Natural killer cell (primary cell): ENCODE results near the gene CLNK. TPM values are rescaled to one million over a fixed set of nuclear protein-coding genes. Genes with fewer than 3 reads are reported as not detected.

Experiments
- ATAC-seq, 3 donors: fragments of 150-1000 bp in 2 of 3; fragments of 200-7000 bp in 1 of 3; cut with Tn5 transposase; 1 replicate in 1 of 3; 2 replicates in 2 of 3; pipeline ENCODE4 v1.10.0; 2021; ENCODE audit warnings: mild to moderate bottlenecking in 2 of 3, moderate library complexity in 2 of 3
- DNase-seq, 2 donors: peaks; one replicate each; pipeline versions ENCODE4 v3.0.0 to v3.0.0-alpha.2; 2013 to 2021; ENCODE audit warnings: mixed read lengths in 1 of 2
- H3K27ac ChIP-seq: one replicate; pipeline ENCODE4 v1.5.1; 2013; ENCODE audit warnings: mild to moderate bottlenecking, low read length
- H3K27me3 ChIP-seq: one replicate; pipeline ENCODE4 v1.6.1; 2013; ENCODE audit warnings: low read length; ENCODE audit not compliant: control insufficient read depth, insufficient read depth
- H3K36me3 ChIP-seq: one replicate; pipeline ENCODE4 v1.6.1; 2013; ENCODE audit warnings: low read length; ENCODE audit not compliant: control insufficient read depth, insufficient read depth
- H3K4me1 ChIP-seq: one replicate; pipeline ENCODE4 v1.6.1; 2013; ENCODE audit warnings: low read length; ENCODE audit not compliant: control insufficient read depth, insufficient read depth
- H3K4me3 ChIP-seq: one replicate; pipeline ENCODE4 v1.5.1; 2013; ENCODE audit warnings: low read length
- H3K9me3 ChIP-seq: one replicate; pipeline ENCODE4 v1.6.1; 2013; ENCODE audit warnings: low read length; ENCODE audit not compliant: control insufficient read depth, insufficient read depth
- H3K27ac Mint-ChIP-seq, 2 donors: one replicate each; pipeline ENCODE4 v1.8.0; 2022; ENCODE audit warnings: mild to moderate bottlenecking in 2 of 2, mixed read lengths in 2 of 2, moderate library complexity in 1 of 2
- H3K27me3 Mint-ChIP-seq, 2 donors: one replicate each; pipeline ENCODE4 v1.8.0; 2022; ENCODE audit warnings: low read depth in 2 of 2, mixed read lengths in 2 of 2
- H3K36me3 Mint-ChIP-seq: one replicate; pipeline ENCODE4 v1.8.0; 2022; ENCODE audit warnings: mixed read lengths
- H3K4me1 Mint-ChIP-seq, 2 donors: one replicate each; pipeline ENCODE4 v1.8.0; 2022; ENCODE audit warnings: mixed read lengths in 2 of 2
- H3K4me3 Mint-ChIP-seq: one replicate; pipeline ENCODE4 v1.8.0; 2022; ENCODE audit warnings: mild to moderate bottlenecking, moderate library complexity, mixed read lengths
- H3K9me3 Mint-ChIP-seq, 2 donors: one replicate each; pipeline ENCODE4 v1.8.0; 2022; ENCODE audit warnings: mixed read lengths in 2 of 2
- WGBS: methylation state at CpG from one replicate; pipeline ENCODE4 v1.1.7; 2013; ENCODE audit warnings: missing lambda C conversion rate; ENCODE audit not compliant: insufficient coverage; 5-methylcytosine and 5-hydroxymethylcytosine counted together
- intact Hi-C: fragments of 100-400 bp; cut with micrococcal nuclease; formaldehyde crosslinking; loops from one replicate; pipeline ENCODE4 v1.14.2; 2022
- total RNA-seq, 4 donors: library from RNA; stranded (reverse); fragments of 120-200 nt in 1 of 4; gene quantifications; one replicate each; pipeline versions ENCODE4 v1.2.3 to v1.2.4, GENCODE V29; 2013 to 2022
- TF ChIP-seq, protein P1 (sequence below): fragments of 200-600 bp; IDR thresholded peaks from one replicate; pipeline ENCODE4 v1.8.0; 2022; ENCODE audit warnings: antibody characterized with exemption

The CLNK gene
- total RNA-seq, 3 donors from 2014 or later (not counting 1 experiment from before 2014, with no cell fraction given), result 1.00 to 1.1 (median 1.0) TPM

DNA sequence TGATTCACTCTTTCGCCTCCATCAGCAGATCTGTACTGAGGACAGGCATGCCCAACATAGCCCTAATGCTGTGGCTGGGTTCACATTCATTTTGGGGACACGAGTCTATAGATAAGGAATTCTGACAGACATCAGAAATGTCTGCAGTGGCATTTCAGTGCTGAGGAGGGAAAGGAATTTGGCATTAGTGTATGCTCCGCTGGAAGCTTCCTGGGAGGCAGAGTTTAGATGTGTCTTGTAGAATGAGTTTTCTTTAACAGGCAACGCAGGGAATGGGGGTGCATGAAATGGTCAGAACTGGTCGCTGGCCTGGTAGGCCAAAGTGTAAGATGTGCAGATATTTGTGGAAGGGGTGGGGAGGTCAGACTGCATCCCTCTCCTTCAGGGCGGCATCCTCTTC is 183.8 kb downstream of the CLNK start:
- Mint-ChIP-seq H3K9me3 (no peaks in the 10 kb centered on the region), H3K27me3 (no peaks in the 10 kb centered on the region), H3K4me3 (no peak overlapping the region), H3K4me1 (peaks cover 0 to under 1% of the 10 kb centered on the region in 2 donors), H3K27ac (no peak overlapping the region), H3K36me3 (no peaks in the 10 kb centered on the region)
- no peaks in the 10 kb centered on the region for H3K27me3 ChIP-seq
- no peak overlapping the region for H3K4me3 ChIP-seq
- TF ChIP-seq, protein P1, sequence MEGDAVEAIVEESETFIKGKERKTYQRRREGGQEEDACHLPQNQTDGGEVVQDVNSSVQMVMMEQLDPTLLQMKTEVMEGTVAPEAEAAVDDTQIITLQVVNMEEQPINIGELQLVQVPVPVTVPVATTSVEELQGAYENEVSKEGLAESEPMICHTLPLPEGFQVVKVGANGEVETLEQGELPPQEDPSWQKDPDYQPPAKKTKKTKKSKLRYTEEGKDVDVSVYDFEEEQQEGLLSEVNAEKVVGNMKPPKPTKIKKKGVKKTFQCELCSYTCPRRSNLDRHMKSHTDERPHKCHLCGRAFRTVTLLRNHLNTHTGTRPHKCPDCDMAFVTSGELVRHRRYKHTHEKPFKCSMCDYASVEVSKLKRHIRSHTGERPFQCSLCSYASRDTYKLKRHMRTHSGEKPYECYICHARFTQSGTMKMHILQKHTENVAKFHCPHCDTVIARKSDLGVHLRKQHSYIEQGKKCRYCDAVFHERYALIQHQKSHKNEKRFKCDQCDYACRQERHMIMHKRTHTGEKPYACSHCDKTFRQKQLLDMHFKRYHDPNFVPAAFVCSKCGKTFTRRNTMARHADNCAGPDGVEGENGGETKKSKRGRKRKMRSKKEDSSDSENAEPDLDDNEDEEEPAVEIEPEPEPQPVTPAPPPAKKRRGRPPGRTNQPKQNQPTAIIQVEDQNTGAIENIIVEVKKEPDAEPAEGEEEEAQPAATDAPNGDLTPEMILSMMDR, result no peak
- 91% methylated on average over 6 of the region's 6 CpGs for WGBS
- no peaks in the 10 kb centered on the region for H3K36me3 ChIP-seq
- intact Hi-C loops, result no loop called here
- ATAC-seq (no peak), DNase-seq (no peak)
- no peak overlapping the region for H3K27ac ChIP-seq
- no peaks in the 10 kb centered on the region for H3K9me3 ChIP-seq
- H3K4me1 ChIP-seq, result no peaks in the 10 kb centered on the region

DNA sequence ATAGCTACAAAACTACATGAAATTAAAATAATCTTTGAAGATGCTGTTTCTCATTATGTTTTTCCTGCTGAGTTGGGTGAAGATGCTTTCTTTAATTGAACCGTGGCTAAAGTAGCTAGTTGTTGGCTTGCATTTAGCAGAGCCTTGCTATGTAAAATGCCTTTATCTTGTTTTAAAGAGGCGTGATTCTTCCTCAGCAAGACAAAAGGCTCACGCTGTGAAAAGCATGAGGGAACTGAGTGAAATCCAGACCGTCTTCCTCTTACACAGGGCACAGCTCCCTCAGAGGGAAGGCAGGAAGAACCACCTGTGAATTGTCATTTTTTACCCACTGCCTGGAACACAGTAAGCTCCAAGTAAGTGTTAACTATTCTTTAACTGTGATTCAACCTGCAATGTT is 188.4 kb downstream of the CLNK start:
- H3K4me3 Mint-ChIP-seq, result no peak overlapping the region
- H3K27ac ChIP-seq, result no peak overlapping the region
- H3K4me1 ChIP-seq, result no peaks in the 10 kb centered on the region
- TF ChIP-seq, protein P1, result no peak
- H3K4me1 Mint-ChIP-seq, result no peaks in the 10 kb centered on the region
- H3K27me3 ChIP-seq, result no peaks in the 10 kb centered on the region
- WGBS, result 86% methylated on average over 4 of the region's 4 CpGs
- H3K4me3 ChIP-seq, result no peak overlapping the region
- H3K36me3 Mint-ChIP-seq, result no peaks in the 10 kb centered on the region
- no peaks in the 10 kb centered on the region for H3K9me3 Mint-ChIP-seq
- H3K27ac Mint-ChIP-seq, result no peak overlapping the region
- H3K36me3 ChIP-seq, result no peaks in the 10 kb centered on the region
- ATAC-seq (no peak), DNase-seq (no peak)
- intact Hi-C loops, result no loop called here
- H3K9me3 ChIP-seq, result no peaks in the 10 kb centered on the region
- peaks cover 0 to 2% of the 10 kb centered on the region in 2 donors for H3K27me3 Mint-ChIP-seq

DNA sequence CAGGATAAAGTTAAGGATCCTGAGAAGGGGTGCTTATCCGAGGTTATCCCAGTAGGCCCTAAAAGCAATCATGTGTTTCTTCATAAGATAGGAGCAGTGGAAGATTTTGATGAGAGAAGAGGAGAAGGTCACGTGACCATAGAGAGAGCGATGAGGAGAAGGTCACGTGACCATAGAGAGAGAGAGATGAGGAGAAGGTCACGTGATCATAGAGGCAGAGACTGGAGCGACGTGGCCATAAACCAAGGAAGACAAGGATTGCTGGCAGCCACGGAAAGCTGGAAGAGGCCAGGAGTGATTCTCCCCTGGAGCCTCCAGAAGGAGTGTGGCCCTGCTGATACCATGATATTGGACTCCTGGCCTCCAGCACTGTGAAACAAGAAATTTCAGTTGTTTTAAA is 188.9 kb downstream of the CLNK start:
- ATAC-seq, result no peak
- intact Hi-C loops, result no loop called here
- WGBS, result 89% methylated on average over 8 of the region's 8 CpGs

DNA sequence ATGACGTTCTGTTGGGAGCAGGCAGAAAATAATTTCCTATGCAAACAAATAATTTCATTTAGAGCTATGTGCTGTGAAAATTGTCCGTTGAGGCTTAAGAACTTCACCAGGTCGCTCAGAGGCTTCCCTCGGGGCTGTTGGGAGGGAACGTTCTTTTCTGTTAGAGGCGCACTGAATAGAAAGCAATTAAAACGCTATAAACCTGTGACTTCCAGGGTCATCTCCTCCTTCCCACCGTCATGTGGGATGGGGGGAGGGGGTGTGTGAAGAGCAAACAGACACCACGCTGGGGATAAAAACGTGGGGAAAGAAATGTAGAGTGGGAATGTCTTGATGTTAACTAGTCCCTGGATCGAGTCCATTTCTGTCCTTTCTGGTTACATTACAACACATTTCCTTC is 192.1 kb downstream of the CLNK start:
- Mint-ChIP-seq H3K4me3 (no peak overlapping the region), H3K9me3 (no peaks in the 10 kb centered on the region), H3K27ac (no peak overlapping the region), H3K27me3 (peaks cover 12 to 15% of the 10 kb centered on the region in 2 donors), H3K4me1 (peaks cover 0 to 6% of the 10 kb centered on the region in 2 donors), H3K36me3 (no peaks in the 10 kb centered on the region)
- intact Hi-C loops, result no loop called here
- H3K36me3 ChIP-seq, result no peaks in the 10 kb centered on the region
- DNase-seq (no peak), ATAC-seq (no peak)
- no peaks in the 10 kb centered on the region for H3K9me3 ChIP-seq
- 85% methylated on average over 8 of the region's 11 CpGs for WGBS
- H3K4me1 ChIP-seq, result no peaks in the 10 kb centered on the region
- no peak overlapping the region for H3K4me3 ChIP-seq
- TF ChIP-seq, protein P1, result no peak
- no peak overlapping the region for H3K27ac ChIP-seq
- H3K27me3 ChIP-seq, result no peaks in the 10 kb centered on the region

More for the DNA sequence above, 188.9 kb downstream of the CLNK start:
- H3K4me3 Mint-ChIP-seq, result no peak overlapping the region
- no peaks in the 10 kb centered on the region for H3K9me3 ChIP-seq
- no peaks in the 10 kb centered on the region for H3K36me3 Mint-ChIP-seq
- no peaks in the 10 kb centered on the region for H3K36me3 ChIP-seq
- H3K27ac ChIP-seq, result no peak overlapping the region
- H3K27ac Mint-ChIP-seq, result no peak overlapping the region
- DNase-seq, result no peak
- no peak overlapping the region for H3K4me3 ChIP-seq
- no peaks in the 10 kb centered on the region for H3K9me3 Mint-ChIP-seq
- H3K27me3 Mint-ChIP-seq, result peaks cover 0 to 3% of the 10 kb centered on the region in 2 donors
- H3K4me1 ChIP-seq, result no peaks in the 10 kb centered on the region
- H3K4me1 Mint-ChIP-seq, result no peaks in the 10 kb centered on the region
- TF ChIP-seq, protein P1, result no peak
- no peaks in the 10 kb centered on the region for H3K27me3 ChIP-seq
